Left ventricle myocardium inferior (tissue), 1 donor: ENCODE data around the gene PCDHA4. TPM values are rescaled to one million over a fixed set of nuclear protein-coding genes. Genes with fewer than 3 reads are reported as not detected.
A peak's percentile ranks its signal among the peaks of the same experiment; 100 is the strongest.
"Not testable (repeated sequence)": the region's sequence is repeated elsewhere in the genome, so short reads cannot be mapped to it uniquely, and the experiment has no call there.

Experiments used
- DNase-seq: peaks from one replicate; pipeline ENCODE4 v3.0.0-alpha.2; 2020
- H3K27ac ChIP-seq: fragments of 200-600 bp; replicated peaks from 2 replicates; pipeline ENCODE4 v1.8.0; 2021
- H3K27me3 ChIP-seq: fragments of 200-600 bp; 2 replicates; pipeline ENCODE4 v1.8.0; 2021; ENCODE audit warnings: low read depth
- H3K36me3 ChIP-seq: fragments of 200-600 bp; 2 replicates; pipeline ENCODE4 v1.8.0; 2021
- H3K4me1 ChIP-seq: fragments of 200-600 bp; 2 replicates; pipeline ENCODE4 v1.8.0; 2021
- H3K4me3 ChIP-seq: fragments of 200-600 bp; 2 replicates; pipeline ENCODE4 v1.8.0; 2021; ENCODE audit warnings: mild to moderate bottlenecking, moderate library complexity
- H3K9me3 ChIP-seq: fragments of 200-600 bp; replicated peaks from 2 replicates; pipeline ENCODE4 v1.8.0; 2021
- intact Hi-C: fragments of 100-400 bp; cut with micrococcal nuclease; formaldehyde crosslinking; loops from one replicate; pipeline ENCODE4 v1.11.0; 2022
- total RNA-seq: library from RNA; stranded (reverse); fragmentation: NEBNext Ultra II Directional; extraction: Animal tissue kit (Norgen Biotek cat#: 25700); gene quantifications from one replicate; pipeline ENCODE4 v1.2.1, GENCODE V29; 2021
- TF ChIP-seq, protein P1 (sequence below): fragments of 200-600 bp; IDR thresholded peaks from 2 replicates; pipeline ENCODE4 v1.8.0; 2021; ENCODE audit warnings: antibody characterized with exemption, mild to moderate bottlenecking, borderline replicate concordance
- donor health status: DM: no; HTN: yes; CAD: no; lungs with severe emphysema.

PCDHA4 gene
- total RNA-seq, 1 donor from 2014 or later, result 0.11 TPM

GRCh38 chr5:140801494-140801841 lies 5.4 kb upstream of the PCDHA4 start:
- Histone ChIP-seq H3K4me3 (peak overlapping the region; percentile 56), H3K27me3 (peaks cover 53% of the 10 kb centered on the region), H3K27ac (no peak overlapping the region)

GRCh38 chr5:140802381-140802780 lies 4.5 kb upstream of the PCDHA4 start:
- H3K27me3 ChIP-seq, result peaks cover 54% of the 10 kb centered on the region
- H3K4me3 ChIP-seq, H3K4me1 ChIP-seq, H3K27ac ChIP-seq, intact Hi-C loops, DNase-seq, H3K36me3 ChIP-seq: not testable (repeated sequence)
- peaks cover 67% of the 10 kb centered on the region for H3K9me3 ChIP-seq

More at GRCh38 chr5:140801494-140801841, 5.4 kb upstream of the PCDHA4 start:
- TF ChIP-seq, protein P1, sequence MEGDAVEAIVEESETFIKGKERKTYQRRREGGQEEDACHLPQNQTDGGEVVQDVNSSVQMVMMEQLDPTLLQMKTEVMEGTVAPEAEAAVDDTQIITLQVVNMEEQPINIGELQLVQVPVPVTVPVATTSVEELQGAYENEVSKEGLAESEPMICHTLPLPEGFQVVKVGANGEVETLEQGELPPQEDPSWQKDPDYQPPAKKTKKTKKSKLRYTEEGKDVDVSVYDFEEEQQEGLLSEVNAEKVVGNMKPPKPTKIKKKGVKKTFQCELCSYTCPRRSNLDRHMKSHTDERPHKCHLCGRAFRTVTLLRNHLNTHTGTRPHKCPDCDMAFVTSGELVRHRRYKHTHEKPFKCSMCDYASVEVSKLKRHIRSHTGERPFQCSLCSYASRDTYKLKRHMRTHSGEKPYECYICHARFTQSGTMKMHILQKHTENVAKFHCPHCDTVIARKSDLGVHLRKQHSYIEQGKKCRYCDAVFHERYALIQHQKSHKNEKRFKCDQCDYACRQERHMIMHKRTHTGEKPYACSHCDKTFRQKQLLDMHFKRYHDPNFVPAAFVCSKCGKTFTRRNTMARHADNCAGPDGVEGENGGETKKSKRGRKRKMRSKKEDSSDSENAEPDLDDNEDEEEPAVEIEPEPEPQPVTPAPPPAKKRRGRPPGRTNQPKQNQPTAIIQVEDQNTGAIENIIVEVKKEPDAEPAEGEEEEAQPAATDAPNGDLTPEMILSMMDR, result peak; percentile 41
- peaks cover 68% of the 10 kb centered on the region for H3K9me3 ChIP-seq
- intact Hi-C loops, result no loop called here
- no peak for DNase-seq
- no peaks in the 10 kb centered on the region for H3K36me3 ChIP-seq
- H3K4me1 ChIP-seq, result no peaks in the 10 kb centered on the region

GRCh38 chr5:140802781-140803271 lies 4.0 kb upstream of the PCDHA4 start:
- Histone ChIP-seq H3K9me3 (peaks cover 68% of the 10 kb centered on the region), H3K4me3 (no peak overlapping the region), H3K27me3 (peaks cover 59% of the 10 kb centered on the region), H3K36me3 (no peaks in the 10 kb centered on the region), H3K4me1 (no peaks in the 10 kb centered on the region), H3K27ac (no peak overlapping the region)
- intact Hi-C loops, result no loop called here
- TF ChIP-seq, protein P1, result no peak
- DNase-seq, result no peak

DNA sequence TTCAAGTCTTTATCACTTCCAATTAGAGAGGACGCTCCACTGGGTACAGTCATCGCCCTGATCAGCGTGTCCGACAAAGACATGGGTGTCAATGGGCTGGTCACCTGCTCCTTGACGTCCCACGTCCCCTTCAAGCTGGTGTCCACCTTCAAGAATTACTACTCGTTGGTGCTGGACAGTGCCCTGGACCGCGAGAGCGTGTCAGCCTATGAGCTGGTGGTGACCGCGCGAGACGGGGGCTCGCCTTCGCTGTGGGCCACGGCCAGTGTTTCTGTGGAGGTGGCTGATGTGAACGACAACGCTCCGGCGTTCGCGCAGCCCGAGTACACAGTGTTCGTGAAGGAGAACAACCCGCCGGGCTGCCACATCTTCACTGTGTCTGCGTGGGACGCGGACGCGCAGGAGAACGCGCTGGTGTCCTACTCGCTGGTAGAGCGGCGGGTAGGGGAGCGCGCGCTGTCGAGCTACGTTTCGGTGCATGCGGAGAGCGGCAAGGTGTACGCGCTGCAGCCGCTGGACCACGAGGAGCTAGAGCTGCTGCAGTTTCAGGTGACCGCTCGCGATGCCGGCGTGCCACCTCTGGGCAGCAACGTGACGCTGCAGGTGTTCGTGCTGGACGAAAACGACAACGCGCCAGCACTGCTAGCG lies 1.5 kb downstream of the PCDHA4 start:
- DNase-seq, intact Hi-C loops, H3K27ac ChIP-seq, H3K4me1 ChIP-seq, H3K36me3 ChIP-seq, H3K4me3 ChIP-seq: not testable (repeated sequence)
- Histone ChIP-seq H3K9me3 (peaks cover 61% of the 10 kb centered on the region), H3K27me3 (peaks cover 36% of the 10 kb centered on the region)

GRCh38 chr5:140808889-140809291 lies 2.0 kb downstream of the PCDHA4 start:
- no peak overlapping the region for H3K27ac ChIP-seq
- no peak for DNase-seq
- no peaks in the 10 kb centered on the region for H3K4me1 ChIP-seq
- TF ChIP-seq, protein P1, result no peak
- intact Hi-C loops, result no loop called here
- no peaks in the 10 kb centered on the region for H3K36me3 ChIP-seq
- peaks cover 33% of the 10 kb centered on the region for H3K27me3 ChIP-seq
- H3K4me3 ChIP-seq, result no peak overlapping the region
- peaks cover 56% of the 10 kb centered on the region for H3K9me3 ChIP-seq

DNA sequence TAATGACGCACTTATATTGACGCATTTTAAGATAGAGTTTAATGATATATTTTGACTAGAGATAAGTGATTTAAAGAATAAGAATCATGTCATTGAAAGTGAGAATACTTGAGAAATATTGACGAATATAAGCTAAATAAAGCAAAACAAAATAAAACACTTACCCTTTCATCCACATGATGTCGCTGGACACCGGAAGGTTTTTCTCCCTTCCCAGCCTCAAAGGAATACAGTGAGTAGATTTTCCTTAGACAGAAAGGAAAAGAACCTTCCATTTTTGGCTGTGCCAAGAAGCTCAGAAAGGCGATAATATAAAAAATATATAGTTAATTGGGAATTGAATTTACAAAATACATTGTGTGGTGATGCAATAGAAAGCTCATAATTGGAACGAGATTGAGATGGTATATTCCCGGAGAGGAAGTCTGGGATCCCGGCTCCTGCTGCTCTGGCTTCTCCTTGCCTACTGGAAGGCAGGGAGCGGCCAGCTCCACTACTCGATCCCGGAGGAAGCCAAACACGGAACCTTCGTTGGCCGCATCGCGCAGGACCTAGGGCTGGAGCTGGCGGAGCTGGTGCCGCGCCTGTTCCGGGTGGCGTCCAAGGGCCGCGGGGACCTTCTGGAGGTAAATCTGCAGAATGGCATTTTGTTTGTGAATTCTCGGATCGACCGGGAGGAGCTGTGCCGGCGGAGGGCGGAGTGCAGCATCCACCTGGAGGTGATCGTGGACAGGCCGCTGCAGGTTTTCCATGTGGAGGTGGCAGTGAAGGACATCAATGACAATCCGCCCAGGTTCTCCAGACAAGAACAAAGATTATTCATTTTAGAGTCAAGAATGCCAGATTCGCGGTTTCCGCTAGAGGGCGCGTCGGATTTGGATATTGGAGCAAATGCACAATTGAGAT lies 14.8 kb downstream of the PCDHA4 start, which contains the start of gene PCDHA5:
TSS of gene PCDHA5 (plus strand) at position 239 of the 906 bp plus-strand sequence.
- Histone ChIP-seq H3K27me3 (peaks cover 55% of the 10 kb centered on the region), H3K4me1 (no peaks in the 10 kb centered on the region), H3K4me3 (no peak within 1 kb of the TSS), H3K9me3 (peaks cover 46% of the 10 kb centered on the region), H3K27ac (no peak within 1 kb of the TSS), H3K36me3 (no peaks in the 10 kb centered on the region)
- intact Hi-C loops, result no loop called here
- TF ChIP-seq, protein P1, result peak; percentile 39
- DNase-seq, result no peak
